Stimulated activated CD4-positive, alpha-beta T cell treated with anti-CD3 and anti-CD28 coated beads, Interleukin-2, amount 100 ng/mL, for 48 hours (primary cell): Measurements from ENCODE around the gene KIF19.
A peak's percentile ranks its signal among the peaks of the same experiment; 100 is the strongest.

Source experiments
- DNase-seq, 2 donors: peaks; one replicate each; pipeline ENCODE4 v3.0.0-alpha.2; 2020

Gene KIF19

GRCh38 chr17:74368341-74369081, 42.5 kb downstream of the KIF19 start:
- peak; percentile 70 to 75 for DNase-seq

- peak; percentile 43 to 49 for DNase-seq
Observed at GRCh38 chr17:74369221-74369620, 43.2 kb downstream of the KIF19 start.

GRCh38 chr17:74369665-74370490, 43.9 kb downstream of the KIF19 start:
- DNase-seq, result no peak

DNA sequence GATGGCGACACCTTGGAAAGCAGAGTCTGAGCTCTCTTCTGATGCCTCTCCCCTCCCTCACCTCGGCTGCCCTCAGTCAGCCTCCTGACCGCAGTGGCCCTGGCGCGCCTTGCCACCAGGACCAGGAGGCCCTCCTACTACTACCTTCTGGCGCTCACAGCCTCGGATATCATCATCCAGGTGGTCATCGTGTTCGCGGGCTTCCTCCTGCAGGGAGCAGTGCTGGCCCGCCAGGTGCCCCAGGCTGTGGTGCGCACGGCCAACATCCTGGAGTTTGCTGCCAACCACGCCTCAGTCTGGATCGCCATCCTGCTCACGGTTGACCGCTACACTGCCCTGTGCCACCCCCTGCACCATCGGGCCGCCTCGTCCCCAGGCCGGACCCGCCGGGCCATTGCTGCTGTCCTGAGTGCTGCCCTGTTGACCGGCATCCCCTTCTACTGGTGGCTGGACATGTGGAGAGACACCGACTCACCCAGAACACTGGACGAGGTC, 45.7 kb downstream of the KIF19 start:
- no peak for DNase-seq

DNA sequence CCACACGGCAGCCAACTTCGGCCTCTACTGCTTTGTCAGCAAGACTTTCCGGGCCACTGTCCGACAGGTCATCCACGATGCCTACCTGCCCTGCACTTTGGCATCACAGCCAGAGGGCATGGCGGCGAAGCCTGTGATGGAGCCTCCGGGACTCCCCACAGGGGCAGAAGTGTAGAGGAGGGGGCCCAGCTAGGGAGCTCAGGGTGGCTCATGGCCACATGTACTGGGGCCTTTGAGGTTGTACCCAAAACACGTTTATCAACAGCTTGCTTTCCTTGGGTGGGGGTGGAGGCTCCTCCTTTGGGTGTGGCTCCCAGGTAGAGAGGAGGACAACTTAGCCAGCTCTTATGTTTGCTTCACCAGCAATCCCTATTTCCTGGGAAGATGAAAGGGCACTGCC, 46.4 kb downstream of the KIF19 start:
- DNase-seq, result no peak

DNA sequence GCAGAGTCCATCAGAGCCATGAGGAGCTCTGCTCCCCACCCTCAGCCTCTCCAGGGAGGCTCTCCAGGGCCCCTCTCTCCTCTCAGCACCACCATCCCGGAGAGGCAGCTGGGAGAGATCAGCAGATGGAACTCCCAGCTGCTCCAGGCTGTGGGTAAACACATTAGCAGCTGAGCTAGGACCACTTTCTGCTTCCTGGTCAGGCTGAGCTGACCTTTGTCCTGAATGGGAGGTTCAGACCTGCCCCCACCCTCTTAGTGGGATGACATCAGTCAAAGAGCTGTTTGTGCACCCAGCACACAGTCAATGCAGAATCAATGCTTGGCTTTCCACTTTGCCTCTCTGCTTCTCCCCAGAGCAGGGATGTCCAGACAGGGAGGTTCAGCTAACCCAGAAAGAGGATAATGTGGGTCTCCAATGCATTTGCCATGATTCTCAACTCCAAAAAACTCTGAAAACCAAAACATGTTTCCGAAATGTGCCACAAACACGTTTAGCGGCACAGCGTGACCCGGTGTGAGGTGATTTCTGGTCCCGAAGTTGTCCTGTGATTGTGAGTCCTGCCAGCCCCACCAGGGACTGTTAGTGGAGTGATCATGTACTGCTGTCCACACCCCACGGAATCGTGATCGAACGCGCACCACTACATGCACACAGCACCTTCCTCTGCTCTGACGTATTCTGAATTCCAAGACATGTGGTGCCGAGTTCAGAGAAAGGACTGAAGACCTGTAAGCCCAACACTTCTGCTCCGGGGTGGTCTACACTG, 48.0 kb downstream of the KIF19 start:
- no peak for DNase-seq

DNA sequence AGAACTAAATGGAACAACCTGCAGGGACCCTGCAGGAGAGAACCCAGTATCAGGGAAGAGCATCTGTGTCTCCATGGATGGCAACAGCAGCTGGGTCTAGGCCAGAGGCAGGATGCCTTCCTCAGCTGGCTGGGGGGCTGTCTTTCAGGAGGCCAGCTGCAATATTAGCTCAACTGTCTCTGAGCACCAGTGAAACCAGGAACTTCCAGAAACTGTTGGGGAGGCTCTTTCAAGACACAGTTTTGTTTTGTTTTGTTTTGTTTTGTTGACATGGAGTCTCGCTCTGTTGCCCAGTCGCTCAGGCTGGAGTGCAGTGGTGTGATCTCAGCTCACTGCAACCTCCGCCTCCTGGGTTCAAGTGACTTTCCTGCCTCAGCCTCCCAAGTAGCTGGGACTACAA, 48.8 kb downstream of the KIF19 start:
- no peak for DNase-seq

- DNase-seq, result peak; percentile 98 to 99
Observed at GRCh38 chr17:74379495-74380085, 53.6 kb downstream of the KIF19 start.

GRCh38 chr17:74380086-74380958, 54.3 kb downstream of the KIF19 start:
- DNase-seq, result no peak

GRCh38 chr17:74380959-74381808, 55.2 kb downstream of the KIF19 start:
- no peak for DNase-seq

DNA sequence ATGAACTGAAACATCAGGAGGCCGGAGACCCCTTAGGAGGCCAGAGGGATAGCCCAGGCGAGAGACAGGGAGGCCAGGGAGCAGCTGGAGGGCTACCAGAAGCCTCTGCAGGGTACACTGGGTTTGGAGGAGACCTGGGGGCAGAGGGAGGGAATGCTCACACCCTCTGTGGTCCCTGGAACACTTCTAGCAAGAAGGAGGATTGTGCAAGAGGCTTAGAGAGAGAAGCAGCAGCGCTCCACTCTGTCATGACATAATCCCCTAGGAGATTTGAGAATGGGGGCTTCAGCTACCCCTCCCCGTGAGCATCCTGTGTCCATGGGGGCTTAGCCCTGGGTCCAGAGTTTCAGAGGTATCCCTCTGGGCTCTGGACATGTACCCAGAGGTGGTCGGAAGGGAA, 57.1 kb downstream of the KIF19 start:
- no peak for DNase-seq

- no peak for DNase-seq
Observed at GRCh38 chr17:74385201-74385600, 59.2 kb downstream of the KIF19 start.

- no peak for DNase-seq
Observed at GRCh38 chr17:74386386-74386785, 60.4 kb downstream of the KIF19 start.

DNA sequence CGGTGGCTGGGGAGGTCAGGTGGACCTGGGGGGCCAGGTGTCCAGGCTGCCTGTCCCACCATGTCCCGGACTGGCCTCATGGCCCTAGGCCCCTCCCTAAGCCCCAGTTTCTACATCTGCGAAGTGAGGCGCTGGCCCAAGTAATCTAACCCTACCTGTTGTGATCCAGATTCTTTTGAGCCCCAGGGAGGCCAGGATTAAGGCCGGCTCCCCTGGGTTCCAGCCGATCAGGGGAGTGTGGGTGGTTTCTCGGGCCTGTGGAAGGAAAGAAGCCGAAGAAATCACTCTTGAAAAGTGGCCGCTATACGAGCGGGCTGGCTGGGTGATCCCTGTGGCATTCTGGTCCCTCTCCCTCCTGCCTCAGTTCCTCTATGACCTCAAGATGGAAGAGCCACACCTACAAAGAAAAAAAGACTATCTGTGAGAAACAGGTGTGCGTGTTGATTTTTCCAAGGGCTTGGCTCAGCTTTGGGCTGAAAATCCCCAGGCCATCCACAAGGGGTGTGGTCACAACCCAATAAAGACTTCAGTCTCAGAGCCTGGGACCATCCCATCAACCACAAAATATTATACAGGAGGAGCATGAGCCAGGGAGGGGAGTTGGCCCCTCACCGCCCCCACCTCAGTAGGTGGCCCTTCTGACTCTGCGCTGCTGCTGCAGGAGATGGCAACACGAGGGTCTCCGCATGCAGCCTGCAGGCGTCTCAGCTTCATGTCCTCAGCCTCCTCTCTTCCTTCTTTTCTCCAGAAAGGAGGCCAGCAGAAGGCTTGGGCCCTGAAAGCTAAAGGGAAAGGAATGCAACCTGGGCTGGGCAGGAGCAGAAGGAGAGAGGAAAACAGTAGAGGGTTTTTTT, 61.6 kb downstream of the KIF19 start:
- DNase-seq, result no peak

DNA sequence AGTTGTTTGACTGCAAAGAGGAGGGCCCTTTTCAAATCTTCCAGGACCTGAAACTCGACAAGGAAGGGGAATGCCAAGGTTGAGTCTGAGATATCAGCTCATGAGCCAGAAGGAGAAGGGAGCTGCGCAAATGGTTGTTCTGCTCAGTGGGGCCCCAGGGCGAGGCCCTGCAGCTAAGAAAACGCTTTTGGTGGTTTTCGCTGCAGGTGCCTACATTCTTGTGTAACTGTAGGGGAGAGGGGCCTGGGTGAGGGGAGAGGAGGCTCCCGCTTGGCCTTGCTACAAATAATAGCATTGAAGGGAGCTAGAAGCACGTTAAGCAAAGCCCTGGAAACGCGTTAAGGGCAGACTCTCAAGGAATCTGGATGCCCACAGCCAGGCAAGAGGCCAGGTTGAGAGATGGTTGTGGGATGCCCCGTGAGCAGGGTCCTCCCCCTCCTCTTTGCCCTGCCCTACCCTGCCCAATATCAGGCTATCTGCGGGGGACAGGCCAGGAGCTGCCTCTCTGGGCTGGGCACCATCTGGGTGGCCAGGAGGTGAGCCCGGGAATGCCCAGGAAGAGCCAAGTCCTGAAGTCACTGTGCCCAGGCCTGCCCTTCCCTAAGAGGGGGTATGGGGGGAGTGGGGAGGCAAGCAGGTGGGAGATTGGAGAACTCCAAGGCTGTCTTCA, 63.2 kb downstream of the KIF19 start:
- no peak for DNase-seq

DNA sequence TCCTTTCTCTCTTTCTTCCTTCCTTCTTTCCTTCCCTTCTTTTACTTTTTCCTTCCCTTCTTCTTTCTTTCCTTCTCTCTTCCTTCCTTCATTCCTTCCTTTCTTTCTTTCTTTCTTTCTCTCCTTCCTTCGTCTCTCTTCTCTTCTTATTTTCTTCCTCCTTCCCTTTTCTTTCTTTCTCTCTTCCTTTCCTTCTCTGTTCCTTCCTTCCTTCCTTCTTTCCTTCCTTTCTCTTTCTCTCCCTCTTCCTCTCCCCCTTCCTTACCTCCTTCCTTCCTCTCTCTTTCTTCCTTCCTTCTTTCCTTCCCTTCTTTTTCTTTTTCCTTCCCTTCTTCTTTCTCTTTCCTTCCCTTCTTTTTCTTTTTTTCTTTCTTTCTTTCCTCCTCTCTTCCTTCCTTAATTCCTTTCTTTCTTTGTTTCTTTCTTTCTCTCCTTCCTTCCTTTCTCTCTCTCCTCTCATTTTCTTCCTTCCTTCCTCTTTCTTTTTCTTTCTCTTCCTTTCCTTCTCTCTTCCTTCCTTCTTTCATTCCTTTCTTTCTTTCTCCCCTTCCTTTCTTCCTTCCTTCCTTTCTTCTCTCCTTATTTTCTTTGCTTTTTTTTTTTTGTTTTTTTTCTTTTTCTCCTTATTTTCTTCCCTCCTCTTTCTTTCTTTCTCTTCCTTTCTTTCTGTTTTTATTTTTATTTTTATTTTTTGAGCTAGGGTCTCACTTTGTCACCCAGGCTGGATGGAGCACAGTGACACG, 64.1 kb downstream of the KIF19 start:
- DNase-seq, result no peak

DNA sequence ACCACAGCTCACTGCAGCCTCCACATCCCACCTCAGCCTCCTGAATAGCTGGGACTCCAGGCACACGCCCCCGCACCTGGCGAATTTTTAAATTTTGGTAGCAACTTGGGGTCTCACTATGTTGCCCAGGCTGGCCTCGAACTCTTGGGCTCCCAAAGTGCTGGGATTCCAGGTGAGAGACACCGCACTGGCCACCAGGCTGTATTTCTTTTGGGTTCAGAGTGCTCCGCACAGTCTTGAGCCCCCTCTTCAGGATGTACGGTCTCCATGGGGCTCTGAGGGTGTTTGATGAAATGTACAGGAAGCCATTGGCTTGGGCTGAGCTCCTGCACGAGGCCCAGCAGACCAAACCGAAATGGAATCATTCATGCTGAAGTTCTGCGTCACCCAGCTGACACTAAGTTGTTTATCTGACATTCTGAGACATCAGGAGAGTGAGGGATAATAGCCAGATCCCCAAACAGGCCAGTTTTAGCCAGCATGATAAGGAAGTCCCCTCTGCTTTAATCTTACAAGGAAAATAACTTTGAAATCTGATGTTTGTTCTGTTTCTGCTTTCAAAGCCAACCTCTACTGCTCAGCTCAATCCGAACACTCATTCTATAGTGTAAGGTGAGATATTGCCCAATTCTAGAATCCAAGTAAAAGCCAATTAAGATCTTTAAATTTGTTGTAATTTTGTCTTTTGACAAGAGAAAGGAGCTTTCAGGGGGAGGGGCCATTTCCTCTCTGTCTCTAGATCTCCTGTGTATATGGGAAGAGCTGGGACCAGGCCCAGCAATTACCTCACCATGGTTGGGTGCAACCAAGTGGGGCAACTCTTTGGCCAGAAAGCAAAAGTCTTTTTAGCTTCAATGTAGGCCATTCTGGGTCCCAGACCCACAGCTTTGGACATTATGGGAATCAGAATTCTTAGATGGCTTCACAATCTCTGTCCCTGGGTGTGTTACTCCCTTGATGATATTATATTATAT, 64.9 kb downstream of the KIF19 start:
- DNase-seq, result no peak
